GM19351 (cell line): ENCODE results near the gene KIAA1328.
"Not testable (repeated sequence)": the region's sequence is repeated elsewhere in the genome, so short reads cannot be mapped to it uniquely, and the experiment has no call there.

Experiments
- ATAC-seq: cut with Tn5 transposase; IDR thresholded peaks from one replicate; pipeline ENCODE4 v1.9.1; 2021; ENCODE audit warnings: mild to moderate bottlenecking, moderate library complexity; ENCODE audit not compliant: unreplicated experiment

Gene KIAA1328

GRCh38 chr18:36879796-36880195 is 50.9 kb downstream of the KIAA1328 start:
- ATAC-seq: not testable (repeated sequence)

DNA sequence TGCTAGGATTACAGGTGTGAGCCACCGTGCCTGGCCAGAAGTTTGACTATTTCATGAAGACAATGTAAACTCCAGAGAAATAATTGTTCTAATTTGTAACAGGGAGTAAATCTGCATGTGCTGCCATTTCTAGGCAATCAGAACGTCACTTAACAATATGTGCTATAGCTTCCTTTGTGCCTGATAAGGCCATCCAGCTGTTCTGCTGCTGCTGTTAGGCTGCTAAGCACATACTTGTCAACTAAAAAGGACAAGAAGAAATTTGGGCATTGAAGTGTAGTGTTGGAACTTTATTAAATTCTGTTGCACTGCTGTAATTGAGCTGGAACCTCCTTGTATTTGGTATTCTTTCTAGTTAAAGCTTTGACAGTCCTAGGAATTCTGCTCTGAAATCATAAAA is 57.1 kb downstream of the KIAA1328 start:
- ATAC-seq: no peak

DNA sequence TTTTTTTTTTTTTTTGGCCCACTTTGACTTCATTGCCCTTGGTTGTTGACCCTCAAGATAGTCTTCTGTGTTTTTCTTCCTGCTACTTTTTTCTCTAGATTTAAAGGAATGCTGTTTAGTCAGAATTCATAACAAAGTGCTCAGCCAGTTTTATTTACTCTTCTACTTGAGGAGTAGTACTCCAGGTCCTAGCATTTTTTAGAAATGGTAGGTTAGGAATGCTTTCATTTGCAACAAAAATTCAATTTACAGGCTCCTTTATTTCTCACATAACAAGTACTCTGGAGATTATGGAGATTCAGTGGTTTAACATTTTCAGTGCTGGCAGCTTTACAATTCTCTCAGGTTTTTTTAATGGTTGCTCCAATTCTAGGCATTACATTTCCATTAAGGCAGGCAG is 58.2 kb downstream of the KIAA1328 start:
- ATAC-seq: no peak

DNA sequence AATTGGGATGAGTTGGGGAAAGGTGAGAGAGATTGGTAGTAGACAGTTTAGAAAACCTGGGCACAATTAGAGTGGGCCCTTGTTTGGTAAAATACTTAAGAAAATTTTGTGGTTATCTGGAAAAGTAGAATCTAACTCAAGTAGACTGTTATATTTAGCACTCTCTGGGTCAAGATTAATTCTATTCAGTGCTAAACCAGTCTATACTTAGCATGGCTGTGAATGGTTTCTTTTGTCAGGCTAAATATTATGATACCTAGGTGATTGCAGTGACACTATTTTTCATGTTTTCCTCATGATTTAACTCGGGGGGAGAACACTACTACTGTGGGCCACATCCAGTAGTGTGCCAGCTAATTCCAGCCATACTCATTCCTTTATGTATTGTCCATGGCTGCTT is 58.9 kb downstream of the KIAA1328 start:
- no peak for ATAC-seq

GRCh38 chr18:36888778-36889177 is 59.9 kb downstream of the KIAA1328 start:
- ATAC-seq: no peak

DNA sequence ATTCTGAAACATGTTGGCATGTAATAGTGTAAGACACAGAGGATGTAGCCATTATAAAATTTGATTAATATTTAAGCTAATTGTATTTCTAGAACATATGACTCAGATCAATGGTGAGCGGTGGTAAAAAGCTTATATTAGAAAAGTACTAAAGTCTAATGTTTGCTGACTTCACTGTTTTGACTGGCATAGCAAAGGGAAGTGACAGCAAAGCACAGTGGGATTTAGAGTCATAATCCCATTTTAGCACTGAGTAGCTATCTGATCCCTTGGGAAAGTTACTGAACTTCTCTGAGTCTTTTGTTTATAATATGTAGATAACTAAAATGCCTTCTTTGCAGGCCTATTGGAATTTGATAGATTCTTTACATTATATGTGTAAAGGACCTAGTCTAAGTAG is 60.4 kb downstream of the KIAA1328 start:
- no peak for ATAC-seq

- no peak for ATAC-seq
These were observed 60.8 kb downstream of the KIAA1328 start for GRCh38 chr18:36889742-36890141.

DNA sequence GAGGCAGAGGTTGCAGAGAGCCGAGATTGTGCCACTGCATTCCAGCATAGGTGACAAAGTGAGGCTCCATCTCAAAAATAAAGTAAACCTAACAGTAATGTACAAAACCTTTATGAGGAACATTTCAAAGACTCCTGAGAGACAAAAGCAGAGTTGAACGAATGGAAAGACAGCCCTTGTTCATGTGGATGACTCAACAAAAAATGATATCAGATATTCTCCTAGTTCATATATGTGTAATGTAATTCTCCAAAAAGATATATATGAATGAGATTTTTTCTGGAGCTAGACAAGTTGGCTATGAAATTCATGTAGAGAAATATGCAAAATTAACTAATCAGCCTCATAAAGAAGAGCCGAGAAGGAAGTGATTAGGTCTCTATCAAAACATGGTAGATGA is 61.7 kb downstream of the KIAA1328 start:
- no peak for ATAC-seq

DNA sequence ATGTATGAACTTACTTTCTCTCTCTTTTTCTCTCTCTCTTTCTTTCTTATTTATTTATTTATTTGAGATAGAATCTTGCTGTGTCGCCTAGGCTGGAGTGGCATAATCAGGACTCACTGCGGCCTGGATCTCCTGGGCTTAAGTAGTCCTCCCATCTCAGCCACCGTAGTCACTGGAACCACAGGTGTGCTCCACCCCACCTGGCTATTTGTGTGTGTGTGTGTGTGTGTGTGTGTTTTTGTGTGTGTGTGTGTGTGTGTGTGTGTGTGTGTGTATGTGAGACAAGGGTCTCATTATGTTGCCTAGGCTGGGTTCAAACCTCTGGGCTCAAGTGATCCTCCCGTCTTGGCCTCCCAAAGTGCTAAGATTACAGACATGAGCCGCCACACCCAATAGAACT is 64.3 kb downstream of the KIAA1328 start:
- no peak for ATAC-seq

DNA sequence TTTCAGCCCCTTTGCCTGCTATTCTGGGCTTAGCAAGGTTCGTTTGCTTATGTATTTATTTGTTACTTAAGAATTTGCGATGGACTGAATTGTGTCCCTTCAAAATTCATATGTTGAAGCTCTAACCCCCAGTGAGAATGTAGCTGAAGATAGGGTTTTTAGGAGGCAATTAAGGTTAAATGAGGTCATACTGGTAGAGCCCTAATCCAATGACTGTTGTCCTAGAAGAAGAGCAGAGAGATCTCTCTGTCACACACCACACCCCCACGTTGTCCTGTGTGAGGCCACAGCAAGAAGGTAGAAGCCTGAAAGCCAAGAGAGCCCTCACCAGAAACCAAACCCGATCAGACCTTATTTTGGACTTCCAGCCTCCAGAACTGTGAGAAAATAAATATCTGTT is 66.7 kb downstream of the KIAA1328 start:
- no peak for ATAC-seq

DNA sequence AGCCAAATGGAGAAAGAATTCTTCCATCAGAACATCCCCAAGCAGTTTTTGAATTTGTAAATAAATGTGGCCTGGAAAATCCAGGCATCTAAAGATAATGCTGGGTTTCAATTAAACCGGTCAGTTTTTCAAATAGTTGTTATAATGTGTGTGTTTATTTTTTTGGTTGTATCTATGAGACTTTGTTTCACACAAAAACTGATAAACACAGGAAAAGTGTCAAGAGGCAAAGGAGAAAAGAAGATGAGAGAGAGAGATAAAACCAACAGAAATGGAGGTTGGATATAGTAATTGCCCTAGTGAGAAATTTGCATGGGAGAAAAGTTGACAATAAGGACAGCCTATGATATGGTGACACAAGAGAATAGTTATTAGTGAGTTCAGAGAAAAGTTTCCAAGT is 68.3 kb downstream of the KIAA1328 start:
- ATAC-seq: no peak

DNA sequence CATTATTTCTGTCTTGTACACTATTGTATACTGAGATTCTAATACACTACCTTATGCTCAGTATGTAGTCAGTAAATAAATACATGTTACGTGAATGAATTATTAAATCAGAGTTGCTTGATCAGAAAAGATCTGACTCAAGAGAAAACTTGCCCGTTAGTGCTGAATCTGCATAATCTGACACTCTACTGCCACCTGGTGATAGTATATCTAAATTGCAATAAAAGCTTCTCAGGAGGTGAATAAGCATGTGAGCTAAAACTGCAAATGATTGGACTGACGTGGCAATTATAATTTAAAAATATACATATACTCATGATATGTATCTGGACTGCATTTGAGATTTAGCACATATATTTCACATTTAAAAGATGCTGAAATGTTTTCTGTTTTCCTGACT is 70.4 kb downstream of the KIAA1328 start:
- no peak for ATAC-seq

DNA sequence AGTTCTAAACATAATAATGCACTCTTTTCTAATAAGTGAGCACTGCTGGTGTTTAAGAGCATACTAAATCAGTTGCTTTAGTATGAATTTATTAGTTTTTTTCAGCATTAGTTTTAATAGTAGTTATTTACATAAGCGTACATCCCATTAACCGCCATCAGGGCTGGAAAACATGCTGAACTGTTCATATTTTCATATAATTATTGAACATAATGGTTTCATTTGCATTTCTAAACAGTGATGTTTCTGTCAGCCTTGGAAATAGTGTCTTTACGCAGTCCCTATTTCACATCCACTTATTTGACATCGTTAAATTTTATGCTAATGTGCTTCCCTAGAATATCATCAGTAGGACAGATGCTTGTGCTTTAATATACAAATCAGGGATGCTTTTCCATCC is 71.5 kb downstream of the KIAA1328 start:
- no peak for ATAC-seq

- no peak for ATAC-seq
These were observed 72.4 kb downstream of the KIAA1328 start for GRCh38 chr18:36901277-36901701.

DNA sequence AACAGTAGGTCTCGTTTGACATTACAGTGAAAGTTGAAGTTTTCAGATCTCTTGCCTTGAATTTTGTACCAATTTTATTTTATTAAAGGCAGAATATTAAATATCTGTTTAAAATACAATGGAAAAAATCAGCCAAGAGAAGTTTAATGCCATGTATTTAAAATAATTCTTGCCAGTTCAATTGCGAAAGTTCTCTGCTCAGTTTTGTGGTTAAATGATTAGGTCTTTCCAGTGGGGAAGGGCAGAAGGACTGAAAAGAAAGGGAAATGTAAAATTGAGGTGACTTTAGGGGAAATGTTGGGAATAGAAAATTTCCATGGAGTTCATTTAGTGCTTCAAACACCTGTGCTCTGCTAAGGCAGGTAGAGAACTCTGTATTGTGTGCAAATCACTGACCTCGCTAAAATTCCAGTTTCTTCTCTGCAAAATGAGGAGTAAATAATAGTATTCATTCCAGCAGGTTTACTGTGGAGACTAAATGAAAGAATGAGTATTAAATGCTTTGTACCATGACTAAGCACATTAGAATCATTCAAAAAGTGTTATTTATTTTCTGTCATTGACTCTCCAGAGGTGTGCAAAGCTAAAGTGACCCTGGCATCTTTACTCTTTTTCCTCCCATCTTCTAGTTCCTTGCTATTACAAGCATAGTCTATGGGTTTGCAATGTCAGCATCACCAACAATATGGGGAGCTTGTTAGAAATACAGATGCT is 74.4 kb downstream of the KIAA1328 start:
- ATAC-seq: no peak

GRCh38 chr18:36905571-36905970 is 76.6 kb downstream of the KIAA1328 start:
- no peak for ATAC-seq

GRCh38 chr18:36909282-36909681 is 80.4 kb downstream of the KIAA1328 start:
- not testable (repeated sequence) for ATAC-seq

DNA sequence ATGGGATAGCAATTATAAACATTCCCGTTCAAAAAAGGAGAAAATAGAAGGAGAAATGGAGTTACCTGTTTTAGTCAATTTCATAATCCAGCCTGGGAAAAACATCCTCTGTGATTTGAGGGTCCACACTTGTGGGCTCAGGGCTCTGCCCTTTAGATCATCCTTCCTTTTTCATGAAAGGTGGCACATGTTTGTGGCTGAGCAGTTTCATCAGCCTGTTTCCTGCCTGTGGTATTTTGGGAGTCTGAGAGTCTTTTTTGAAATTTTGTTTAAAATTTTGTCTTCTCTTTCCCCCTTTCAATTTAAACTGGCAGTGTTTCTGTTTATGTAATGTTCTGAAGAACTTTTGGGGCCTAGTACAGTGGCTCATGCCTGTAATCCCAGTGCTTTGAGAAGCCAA is 84.0 kb downstream of the KIAA1328 start:
- ATAC-seq: no peak

- ATAC-seq: no peak
These were observed 89.0 kb downstream of the KIAA1328 start for GRCh38 chr18:36917907-36918306.

GRCh38 chr18:36929601-36930000 is 100.7 kb downstream of the KIAA1328 start:
- no peak for ATAC-seq

GRCh38 chr18:36931106-36931505 is 102.2 kb downstream of the KIAA1328 start:
- no peak for ATAC-seq

DNA sequence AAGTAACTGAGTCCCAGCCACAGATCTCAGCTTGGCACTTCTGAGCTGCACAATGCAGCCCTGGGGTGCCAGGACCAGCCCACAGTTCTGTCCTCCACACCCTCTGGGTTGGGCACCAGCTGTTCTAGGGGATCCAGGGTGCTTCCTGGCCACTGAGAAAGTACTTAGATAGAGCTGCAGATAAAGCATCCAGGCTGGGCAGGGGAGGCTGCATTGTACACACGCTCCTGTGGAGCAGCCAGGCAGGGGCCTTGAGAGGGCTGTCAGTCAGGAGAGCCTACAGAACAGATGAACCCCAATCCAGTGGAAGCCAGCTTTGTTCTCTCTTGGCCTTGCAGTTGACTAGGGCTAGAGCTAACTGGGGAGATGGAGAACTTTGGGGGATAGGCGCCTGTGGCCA is 104.6 kb downstream of the KIAA1328 start:
- no peak for ATAC-seq

DNA sequence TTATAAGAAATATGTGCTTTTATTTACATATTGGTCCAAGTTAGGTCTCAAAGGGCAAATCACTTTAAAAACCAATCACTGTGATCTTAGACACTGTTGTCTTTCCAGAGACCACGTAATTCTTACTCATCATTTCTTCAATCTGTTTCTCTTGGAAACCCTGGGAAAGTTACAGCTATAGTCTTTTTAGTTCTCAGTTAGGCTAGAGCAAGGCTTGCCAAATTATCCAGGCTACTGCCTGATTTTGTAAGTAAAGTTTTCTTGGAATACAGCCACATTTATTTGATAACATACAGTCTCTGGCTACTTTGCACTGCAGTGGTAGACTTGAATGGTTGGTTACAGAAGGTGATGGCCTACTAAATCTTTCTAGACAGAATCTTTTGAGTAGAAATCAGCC is 106.0 kb downstream of the KIAA1328 start:
- ATAC-seq: no peak
